HG02970 (cell line): ENCODE results near the gene IGSF21.
"Not testable (repeated sequence)": the region's sequence is repeated elsewhere in the genome, so short reads cannot be mapped to it uniquely, and the experiment has no call there.

Source experiments
- ATAC-seq: cut with Tn5 transposase; IDR thresholded peaks from one replicate; pipeline ENCODE4 v1.9.1; 2021; ENCODE audit warnings: mild to moderate bottlenecking, moderate library complexity, moderate number of reproducible peaks; ENCODE audit not compliant: unreplicated experiment, low FRiP score

The IGSF21 gene

GRCh38 chr1:18412882-18413353, 305.3 kb downstream of the IGSF21 start:
- no peak for ATAC-seq

- ATAC-seq: no peak
These were observed 306.1 kb downstream of the IGSF21 start for GRCh38 chr1:18413541-18414305.

GRCh38 chr1:18414321-18414720, 306.7 kb downstream of the IGSF21 start:
- no peak for ATAC-seq

- no peak for ATAC-seq
These were observed 307.4 kb downstream of the IGSF21 start for GRCh38 chr1:18414872-18415447.

- no peak for ATAC-seq
These were observed 307.9 kb downstream of the IGSF21 start for GRCh38 chr1:18415448-18416027.

- not testable (repeated sequence) for ATAC-seq
These were observed 308.5 kb downstream of the IGSF21 start for GRCh38 chr1:18416126-18416525.

- ATAC-seq: no peak
These were observed 310.0 kb downstream of the IGSF21 start for GRCh38 chr1:18417316-18418269.

GRCh38 chr1:18419113-18419844, 311.7 kb downstream of the IGSF21 start:
- no peak for ATAC-seq

GRCh38 chr1:18419845-18420184, 312.2 kb downstream of the IGSF21 start:
- no peak for ATAC-seq

GRCh38 chr1:18422076-18422777, 314.6 kb downstream of the IGSF21 start:
- no peak for ATAC-seq

- ATAC-seq: no peak
These were observed 315.4 kb downstream of the IGSF21 start for GRCh38 chr1:18422954-18423353.

- no peak for ATAC-seq
These were observed 319.0 kb downstream of the IGSF21 start for GRCh38 chr1:18426580-18426979.
